ENCODE measurements around the gene TNNI3K. TPM values are rescaled to one million over a fixed set of nuclear protein-coding genes. Genes with fewer than 3 reads are reported as not detected.

TNNI3K gene
- total RNA-seq, 1 donor from 2014 or later, result not detected

DNA sequence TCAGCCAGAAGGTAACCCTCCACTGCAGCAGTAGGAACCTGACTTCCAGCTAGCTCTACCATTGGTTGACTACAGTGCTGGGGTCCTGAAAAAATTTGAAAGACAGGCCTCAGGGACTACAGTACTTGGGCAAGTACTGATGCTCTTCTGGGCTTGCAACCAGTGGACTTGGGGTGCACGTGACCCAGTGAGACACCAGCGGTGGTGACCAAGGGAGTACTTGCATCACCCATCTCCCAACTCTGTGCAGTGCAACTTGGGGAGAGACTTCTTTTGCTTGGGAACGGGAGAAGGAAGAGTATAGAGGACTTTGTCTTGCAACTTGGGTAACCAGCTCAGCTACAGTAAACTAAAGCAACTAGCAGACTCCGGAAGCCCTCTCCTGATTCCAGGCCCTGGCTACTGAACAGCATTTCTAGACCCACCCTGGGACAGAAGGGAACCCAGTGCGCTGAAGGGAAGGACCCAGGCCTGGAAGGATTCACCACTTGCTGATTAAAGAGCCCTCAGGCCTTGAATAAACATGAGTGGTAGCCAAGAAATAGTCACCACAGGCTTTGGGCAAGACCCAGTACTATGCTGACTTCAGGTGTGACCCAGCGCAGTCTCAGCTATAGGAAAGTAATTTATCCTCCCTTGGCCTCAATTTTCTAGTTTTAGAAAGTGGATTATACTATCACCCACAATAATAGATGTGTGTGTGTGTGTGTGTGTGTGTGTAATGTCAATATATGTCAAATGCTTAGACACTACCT, 45.6 kb downstream of the TNNI3K start:
- DNase-seq (ENCODE audit: extremely low read depth, low read depth, low spot score), result no peak

DNA sequence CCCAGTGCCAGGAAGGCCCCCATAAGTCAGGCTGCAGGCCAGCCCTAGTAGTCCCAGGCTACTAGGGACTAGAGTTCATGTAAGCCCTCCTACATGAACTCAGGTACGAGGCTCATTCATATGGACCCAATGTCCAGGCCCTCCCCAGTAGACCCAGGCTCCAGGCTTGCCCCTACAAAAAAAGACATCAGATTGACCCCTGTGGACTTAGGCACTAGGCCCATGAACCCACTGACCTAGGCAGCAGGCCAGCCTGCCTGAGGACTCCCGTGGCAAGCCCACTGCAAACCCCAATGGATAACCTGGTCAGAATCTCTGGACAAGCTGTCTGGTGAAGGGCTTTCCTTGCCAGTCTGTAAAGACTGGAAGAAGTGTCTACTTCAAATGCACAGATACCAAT, 51.2 kb downstream of the TNNI3K start:
- DNase-seq (ENCODE audit: extremely low read depth, low read depth, low spot score), result no peak

DNA sequence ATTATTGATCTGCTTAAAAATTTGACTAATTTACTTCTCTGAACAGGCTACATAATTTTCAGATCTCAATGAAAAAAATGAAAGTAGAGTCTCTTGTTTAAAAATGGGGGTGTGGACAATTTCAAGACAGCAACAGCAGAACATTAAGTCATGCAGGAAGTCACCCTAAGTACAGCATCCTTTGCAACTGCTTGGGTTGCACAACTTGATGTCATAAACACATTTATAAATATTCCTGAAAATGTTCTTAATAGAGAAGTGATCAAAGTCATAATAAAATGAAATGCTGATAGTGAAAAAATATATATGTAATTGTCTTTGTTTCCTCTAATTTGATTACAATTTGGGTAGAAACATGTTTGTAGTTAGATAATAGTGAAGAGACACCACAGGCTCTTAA, 79.3 kb downstream of the TNNI3K start:
- no peak for DNase-seq (ENCODE audit: extremely low read depth, low read depth, low spot score)

DNA sequence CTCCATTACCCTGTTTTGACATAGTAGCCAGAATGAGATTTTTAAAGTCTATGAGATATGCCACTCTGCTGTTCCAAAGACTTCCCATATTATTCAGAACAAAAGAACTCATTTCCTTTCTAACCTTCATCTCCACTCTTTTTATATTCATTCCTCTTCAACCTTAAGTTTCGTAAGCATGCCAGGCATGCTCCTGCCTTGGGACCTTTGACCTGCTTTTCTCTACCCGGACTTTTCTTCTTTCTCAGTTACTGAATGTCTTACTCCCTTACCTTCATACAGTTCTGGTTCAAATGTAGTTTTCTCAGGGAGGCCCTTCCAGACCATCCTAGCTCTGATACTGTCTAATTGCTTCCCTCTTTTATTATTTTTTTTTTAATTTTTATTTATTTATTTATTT, 81.1 kb downstream of the TNNI3K start:
- DNase-seq (ENCODE audit: extremely low read depth, low read depth, low spot score), result no peak

DNA sequence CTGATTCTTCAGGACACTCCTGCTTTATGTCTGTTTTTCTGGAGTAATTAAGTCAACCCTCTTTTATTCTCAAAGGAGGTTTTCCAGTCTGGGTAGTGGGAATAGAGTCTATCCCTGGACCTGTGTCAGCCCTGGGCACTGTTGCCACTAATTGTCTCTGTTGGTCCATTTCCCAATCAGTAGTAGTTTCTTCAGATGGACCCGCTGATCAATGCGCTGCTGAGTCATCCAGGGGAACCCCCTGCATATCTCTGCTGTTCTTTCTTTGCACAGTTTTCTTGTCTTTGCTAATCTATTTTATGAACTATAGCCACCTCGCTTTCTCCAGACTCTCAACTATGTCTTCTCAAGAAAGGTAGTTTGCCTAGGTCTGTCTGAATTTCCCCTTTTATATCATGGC, 82.5 kb downstream of the TNNI3K start:
- DNase-seq (ENCODE audit: extremely low read depth, low read depth, low spot score), result no peak

DNA sequence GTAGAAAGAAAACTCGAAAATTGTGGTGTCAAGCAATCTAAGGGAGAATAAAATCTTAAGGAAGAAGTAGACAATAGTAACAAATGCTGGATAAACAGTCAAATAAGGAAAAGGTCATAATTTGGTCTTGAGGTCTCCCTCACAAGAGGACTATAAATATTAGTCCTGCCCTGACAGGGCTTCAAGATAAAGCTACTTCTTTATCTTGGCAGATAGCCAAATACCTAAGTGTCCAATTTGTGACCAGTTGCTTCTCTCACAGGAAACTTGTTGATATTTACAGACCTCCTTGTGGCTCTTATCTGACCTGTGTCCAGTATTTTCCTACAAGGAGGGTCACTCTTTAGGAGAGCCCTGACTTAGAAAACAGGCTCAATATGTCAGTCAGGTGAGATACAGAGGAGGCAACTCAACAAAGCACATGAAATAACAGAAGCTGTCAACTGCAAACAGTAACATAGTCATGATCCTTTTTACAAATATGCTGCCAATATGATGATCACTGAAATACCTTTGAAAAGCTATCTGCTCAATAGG, 88.8 kb downstream of the TNNI3K start:
- DNase-seq (ENCODE audit: extremely low read depth, low read depth, low spot score), result no peak

DNA sequence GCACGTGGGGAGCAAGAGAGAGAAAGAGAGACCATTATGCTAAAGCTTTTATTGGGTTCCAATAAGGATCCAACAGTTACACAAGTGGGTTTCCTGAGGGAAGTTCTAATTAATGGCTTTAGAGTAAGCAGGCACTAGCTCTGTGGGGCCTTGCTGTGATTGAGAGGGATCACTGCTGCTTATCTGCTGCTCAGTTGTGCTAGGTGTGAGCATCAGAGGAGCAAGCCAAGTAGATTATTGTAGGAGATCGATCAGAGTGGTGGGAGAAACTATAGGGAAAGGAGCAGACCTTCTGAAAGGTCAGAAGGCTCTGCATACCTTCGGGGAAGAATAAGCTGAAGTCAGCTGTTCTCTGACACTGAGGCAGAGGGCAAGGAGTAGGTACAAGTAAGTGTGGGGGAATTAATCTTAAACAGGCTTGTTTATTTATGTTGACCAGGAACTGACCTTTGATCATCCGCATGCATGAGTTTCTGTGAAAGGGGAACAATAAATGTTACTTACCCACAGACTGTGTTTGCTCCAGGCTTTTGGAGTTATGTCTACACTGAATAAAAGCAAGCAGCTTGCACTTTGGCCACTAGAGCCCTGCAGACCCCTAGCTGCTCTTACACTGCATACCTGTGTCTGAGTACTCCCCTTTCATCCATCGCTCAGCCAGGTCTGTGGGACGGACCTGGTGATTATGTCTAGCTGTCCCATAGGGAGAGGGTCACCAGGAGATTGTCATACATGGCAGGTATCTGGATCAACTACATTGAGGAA, 89.7 kb downstream of the TNNI3K start:
- DNase-seq (ENCODE audit: extremely low read depth, low read depth, low spot score), result no peak

DNA sequence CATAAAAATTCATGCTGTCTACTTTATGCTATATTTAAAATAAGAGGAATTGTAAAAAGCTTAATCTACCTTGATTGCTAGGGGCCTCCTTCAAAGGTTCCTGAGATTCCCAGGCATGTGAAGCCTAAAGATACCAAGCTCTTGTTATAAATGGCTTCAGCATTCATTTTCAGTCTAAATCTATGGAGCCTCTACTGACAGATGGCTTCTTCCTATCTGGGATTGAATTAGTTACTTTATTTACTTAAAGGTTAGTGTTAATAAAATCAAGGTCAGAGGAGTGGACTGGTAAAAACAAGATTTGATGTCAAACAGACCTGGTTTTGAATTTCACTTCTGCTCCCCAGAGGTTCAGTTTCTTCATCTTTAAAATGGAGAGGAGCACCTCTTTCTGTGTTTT, 93.7 kb downstream of the TNNI3K start:
- DNase-seq (ENCODE audit: extremely low read depth, low read depth, low spot score), result no peak

DNA sequence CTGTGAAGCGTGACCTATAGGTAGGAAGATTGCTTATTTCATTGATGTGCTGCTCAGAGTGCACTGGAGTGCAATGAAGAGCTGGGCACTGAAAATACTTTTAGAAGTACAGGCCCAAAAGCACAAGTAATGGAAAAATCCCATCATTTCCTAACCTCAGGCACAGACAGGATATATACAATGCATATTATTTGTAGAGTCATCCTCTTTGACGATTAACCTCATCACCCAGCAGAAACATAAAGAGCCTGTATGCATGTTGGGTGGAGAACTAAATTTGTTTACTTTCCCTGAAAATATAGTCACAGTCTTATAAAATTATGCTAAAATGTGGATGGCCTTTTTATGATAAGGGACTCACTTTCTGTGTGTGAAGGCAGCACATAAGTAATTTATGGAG, 98.1 kb downstream of the TNNI3K start:
- DNase-seq (ENCODE audit: extremely low read depth, low read depth, low spot score), result no peak

DNA sequence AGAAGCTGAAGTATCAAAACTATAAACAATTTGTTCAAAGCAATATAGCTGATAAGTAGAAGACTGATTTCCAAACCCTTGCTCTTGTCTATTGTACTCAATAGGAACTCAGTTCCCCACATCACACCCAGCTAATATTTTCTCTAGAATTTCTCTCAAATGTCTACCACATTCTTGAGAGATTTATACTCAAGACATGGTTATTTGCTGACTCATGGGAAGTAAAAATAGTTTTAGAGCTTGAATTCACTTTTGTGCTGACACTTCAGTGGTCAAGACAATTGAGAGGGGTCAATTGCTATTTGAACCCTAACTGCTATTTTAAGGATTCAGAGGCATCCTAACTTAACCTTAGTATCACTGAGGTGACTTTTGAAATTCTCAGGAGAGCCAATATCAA, 99.0 kb downstream of the TNNI3K start:
- DNase-seq (ENCODE audit: extremely low read depth, low read depth, low spot score), result no peak

DNA sequence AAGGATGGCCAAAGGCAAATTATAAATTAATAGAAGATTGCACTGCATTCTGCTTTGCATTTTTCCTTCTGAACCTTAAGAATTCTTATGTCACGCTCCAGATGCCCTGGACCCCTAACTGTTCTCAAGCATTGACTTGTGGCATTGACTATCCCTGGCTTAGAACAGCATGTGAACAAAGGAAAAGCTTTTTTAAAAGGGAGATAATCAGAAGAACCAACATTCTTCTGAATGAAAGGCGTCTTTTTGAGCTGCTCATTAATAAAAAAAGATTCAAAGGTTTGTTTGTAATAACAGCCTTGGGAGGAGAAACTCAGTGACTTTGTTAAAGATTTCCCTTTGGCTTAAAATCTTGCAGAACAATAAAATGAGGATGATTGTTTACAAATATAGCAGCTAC, 105.5 kb downstream of the TNNI3K start:
- no peak for DNase-seq (ENCODE audit: extremely low read depth, low read depth, low spot score)

DNA sequence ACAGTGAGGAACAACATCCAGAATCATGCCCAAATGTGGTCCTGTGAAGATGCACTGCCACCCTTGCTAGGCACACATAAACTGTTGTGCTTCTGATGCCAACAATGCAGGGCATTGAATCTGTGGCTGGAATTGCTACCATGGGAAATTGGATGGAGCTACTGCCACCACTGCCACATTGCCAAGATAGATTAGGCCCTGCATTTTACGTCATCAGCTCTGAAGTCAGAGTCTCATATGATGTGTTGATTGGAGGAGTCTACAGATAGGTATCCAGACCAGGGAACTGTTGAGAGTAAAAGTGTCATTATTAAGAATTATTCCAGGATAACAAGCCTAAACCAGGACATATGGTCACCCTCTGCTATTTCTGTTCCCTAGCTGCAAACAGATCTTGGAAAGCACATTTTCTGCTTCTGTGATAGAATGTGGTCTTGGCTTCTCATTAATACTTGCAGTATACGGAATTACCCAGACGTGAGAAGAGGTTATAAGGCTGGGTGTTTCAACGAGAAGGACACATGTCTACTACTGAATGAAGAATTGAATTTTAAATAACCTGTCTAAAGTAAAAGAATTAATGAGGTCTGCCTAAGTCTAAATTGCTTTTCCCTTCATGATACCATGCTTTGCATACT, 106.6 kb downstream of the TNNI3K start:
- no peak for DNase-seq (ENCODE audit: extremely low read depth, low read depth, low spot score)

DNA sequence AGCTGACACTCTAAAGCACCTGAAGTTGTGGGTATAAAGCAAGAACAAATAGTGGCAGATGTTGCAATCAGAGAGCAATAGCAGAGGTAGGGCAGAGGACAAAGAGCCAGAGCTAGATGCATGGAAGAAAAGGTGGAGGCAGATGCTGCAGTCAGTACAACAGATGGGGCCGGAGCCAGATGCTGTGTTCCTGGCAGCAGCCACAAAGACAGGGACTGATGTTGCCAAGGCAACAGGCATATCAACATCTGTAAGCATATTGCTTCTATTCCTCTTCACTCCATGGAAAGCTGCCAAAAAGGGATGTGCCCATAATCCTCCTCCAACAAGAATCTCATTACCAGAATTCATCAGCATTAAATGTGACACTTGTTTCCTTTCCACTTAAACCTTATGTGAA, 108.0 kb downstream of the TNNI3K start:
- DNase-seq (ENCODE audit: extremely low read depth, low read depth, low spot score), result no peak

DNA sequence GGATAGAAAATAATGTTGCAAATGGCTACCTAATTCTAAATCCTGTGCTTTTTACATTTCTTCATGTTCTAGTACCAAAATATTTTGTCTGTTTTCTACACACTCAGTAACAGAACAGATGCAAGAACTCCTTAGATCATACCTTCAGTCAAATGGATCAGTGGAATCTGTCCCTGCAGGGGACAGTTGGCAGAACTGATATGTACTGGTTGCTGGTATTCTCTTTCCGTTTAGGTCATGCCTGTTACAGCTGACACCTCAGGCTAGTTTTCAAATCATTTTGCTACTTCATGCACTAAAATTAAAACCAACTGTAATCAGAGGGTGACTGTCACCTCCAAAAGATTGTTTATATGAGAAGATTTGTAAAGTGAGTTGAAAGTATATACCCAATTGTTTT, 109.2 kb downstream of the TNNI3K start:
- DNase-seq (ENCODE audit: extremely low read depth, low read depth, low spot score), result no peak

DNA sequence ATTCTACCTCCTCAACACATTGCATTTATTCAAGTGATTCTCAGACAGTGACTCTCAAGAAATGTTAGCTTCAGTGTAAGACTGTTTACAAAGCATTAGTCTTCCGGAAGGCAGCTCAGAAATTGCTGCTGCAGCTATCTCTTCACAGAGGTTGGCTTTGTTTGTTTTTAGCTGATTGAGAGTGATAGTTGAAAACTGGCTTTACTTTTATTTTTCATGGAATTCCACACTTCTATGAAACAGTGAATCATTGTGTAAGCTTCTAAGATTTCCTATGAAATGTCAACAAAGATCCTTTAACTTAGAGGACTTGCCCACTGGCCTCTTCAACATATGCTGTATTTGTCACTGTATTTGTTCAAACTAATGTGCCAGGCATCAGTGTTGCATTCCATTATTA, 121.3 kb downstream of the TNNI3K start:
- no peak for DNase-seq (ENCODE audit: extremely low read depth, low read depth, low spot score)

DNA sequence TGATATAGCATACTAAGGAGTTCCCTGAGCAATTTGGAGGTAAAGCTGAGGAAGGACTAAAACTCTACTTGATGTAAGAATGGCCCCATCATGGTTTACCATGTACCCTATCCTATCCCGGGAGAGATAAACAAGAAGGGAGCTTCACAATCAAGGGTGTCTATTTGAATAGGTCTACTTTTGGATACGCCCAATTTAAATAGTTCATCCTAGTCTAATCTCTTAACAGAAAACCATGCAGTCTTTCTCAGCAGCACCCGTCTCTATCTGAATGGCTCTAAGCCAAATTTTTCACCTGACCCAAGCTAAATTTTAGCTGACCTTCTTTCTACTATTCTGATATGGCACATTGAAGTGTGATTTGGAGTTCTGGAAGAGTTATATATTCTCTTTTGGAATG, 122.0 kb downstream of the TNNI3K start:
- no peak for DNase-seq (ENCODE audit: extremely low read depth, low read depth, low spot score)

DNA sequence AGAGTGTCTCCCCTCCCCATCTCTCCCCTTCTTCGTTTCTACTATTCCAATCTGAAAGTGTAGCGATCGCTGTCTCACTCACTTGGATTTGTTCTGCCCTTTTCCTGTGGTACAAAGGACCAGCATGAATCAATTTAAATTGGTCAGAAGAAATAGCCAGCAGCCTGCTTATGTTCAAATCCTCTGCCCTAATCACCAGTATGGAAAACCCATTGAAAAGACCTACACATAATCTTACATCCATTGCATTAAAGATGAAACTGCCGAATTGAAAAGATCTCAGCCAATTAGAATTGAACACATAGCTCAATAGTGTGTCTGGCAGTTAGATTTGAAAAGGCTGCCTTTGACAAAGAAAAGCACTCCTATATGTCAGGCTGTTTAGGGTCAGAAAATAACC, 122.6 kb downstream of the TNNI3K start:
- no peak for DNase-seq (ENCODE audit: extremely low read depth, low read depth, low spot score)

DNA sequence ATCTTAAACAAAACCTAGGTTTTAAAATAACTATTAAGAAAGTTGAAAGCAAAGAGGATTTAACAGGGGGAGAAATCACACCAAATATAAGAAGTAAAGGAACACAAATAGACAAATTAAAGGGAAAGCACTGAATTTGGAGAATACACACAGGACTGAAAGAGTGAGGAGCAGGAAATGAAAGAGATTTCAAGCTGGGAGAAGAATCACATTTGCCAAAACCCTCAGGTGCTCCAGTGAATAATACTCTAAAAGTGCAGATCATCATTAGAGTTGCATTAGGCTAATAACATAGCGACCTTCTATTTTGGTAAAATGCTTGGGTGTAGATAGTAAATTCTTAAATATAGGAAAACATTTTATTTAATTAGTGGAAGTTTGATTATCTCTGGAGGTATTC, 127.5 kb downstream of the TNNI3K start:
- no peak for DNase-seq (ENCODE audit: extremely low read depth, low read depth, low spot score)

DNA sequence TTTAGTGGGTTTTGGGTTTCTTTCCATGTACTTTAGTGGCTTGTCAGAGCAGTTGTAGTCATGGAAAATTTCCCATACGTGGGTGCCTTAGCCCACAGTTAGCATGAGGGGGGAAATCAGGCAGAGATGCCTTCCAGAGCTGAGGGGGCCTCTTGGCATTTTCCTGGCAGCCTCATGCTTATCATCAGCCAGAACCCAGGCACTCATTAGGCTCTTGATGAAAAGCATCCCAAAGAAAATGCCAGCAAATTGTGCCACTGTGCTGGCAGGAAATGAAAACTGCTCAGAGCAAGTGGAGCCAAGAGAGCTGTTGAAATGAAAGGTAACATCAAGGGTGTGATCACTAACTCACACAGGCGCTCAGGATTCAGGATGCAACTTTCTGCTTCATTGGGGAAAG, 128.0 kb downstream of the TNNI3K start:
- no peak for DNase-seq (ENCODE audit: extremely low read depth, low read depth, low spot score)

DNA sequence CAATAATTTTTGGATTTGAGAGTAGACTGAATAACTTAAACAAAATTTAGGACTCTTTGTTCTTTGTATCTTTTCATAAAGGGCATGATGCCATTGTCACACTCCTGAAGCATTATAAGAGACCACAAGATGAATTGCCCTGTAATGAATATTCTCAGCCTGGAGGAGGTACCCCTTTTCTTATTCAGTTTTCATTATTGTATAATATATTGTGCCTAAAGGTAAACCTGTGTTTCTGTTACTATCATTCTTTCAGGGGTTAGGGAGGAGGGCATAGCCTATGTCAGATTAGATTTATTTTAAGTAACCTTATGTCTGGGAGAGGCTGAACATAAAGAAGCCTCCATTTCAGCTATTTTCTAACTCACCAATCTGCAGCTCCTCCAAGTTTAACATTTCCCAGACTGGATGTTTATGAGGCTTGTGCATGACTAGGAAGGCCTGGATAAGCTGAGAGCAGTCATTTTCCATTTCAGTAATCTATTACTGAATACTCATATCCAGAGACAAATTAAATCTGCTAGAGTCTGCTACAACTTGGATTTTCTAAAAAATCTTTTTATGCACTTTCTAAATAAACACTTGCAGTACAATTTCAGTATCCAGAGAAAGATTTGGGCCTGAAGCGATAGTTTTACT, 132.1 kb downstream of the TNNI3K start:
- DNase-seq (ENCODE audit: extremely low read depth, low read depth, low spot score), result no peak

DNA sequence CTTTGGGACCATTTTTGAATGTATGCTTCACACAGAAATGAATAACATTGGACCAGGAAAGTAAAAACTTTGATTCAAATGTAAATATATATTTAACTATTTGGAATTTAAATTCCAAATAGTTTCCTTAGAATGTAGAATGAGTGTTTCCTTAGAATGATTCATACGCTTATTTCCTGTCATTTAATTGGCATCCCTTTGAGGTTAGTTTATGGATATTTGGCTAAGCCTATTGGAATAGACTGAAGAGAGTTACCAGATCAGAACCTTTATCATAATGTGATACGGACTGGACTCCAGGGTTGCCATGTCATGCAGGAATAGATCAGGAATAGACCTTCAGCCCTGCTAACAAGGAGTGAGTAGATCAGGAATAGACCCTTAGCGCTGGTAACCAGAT, 133.1 kb downstream of the TNNI3K start:
- no peak for DNase-seq (ENCODE audit: extremely low read depth, low read depth, low spot score)
